Measurements from ENCODE around the gene STIM2.

GRCh38 chr4:26893491-26893890, 32.9 kb downstream of the STIM2 start:
- TF ChIP-seq, protein P1, sequence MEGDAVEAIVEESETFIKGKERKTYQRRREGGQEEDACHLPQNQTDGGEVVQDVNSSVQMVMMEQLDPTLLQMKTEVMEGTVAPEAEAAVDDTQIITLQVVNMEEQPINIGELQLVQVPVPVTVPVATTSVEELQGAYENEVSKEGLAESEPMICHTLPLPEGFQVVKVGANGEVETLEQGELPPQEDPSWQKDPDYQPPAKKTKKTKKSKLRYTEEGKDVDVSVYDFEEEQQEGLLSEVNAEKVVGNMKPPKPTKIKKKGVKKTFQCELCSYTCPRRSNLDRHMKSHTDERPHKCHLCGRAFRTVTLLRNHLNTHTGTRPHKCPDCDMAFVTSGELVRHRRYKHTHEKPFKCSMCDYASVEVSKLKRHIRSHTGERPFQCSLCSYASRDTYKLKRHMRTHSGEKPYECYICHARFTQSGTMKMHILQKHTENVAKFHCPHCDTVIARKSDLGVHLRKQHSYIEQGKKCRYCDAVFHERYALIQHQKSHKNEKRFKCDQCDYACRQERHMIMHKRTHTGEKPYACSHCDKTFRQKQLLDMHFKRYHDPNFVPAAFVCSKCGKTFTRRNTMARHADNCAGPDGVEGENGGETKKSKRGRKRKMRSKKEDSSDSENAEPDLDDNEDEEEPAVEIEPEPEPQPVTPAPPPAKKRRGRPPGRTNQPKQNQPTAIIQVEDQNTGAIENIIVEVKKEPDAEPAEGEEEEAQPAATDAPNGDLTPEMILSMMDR (conservative IDR thresholded peaks at IDR 0.05; ENCODE audit: low read depth, low read length): no peak
- TF ChIP-seq EZH2 (IDR thresholded peaks at IDR 0.05; ENCODE audit: low read length, unreplicated experiment): no peak

Measured in PC-3 (cell line).